OCI-LY7 (cell line): Measurements from ENCODE around the gene LOXHD1. TPM values are rescaled to one million over a fixed set of nuclear protein-coding genes. Genes with fewer than 3 reads are reported as not detected.

ENCODE experiments used
- BruUV-seq: library from RNA; stranded (reverse); fragments of 400-500 nt; replicated peaks from 2 replicates; lab custom pipeline; 2021; lab: Mats Ljungman, UMichigan
- CTCF ChIA-PET: fragments of 300-600 bp; sonication (Branson Sonifier 250); formaldehyde crosslinking; loops from one replicate; lab custom pipeline; 2022; ENCODE audit warnings: antibody characterized with exemption; ENCODE audit not compliant: unreplicated experiment; lab: Charles Lee
- POLR2A ChIA-PET: fragments of 300-600 bp; sonication (Branson Sonifier 250); formaldehyde crosslinking; loops from one replicate; lab custom pipeline; 2022; ENCODE audit warnings: antibody characterized with exemption; lab: Charles Lee
- DNase-seq: peaks from one replicate; pipeline ENCODE4 v3.0.0-alpha.2; 2015; ENCODE audit warnings: low spot score
- H2AFZ ChIP-seq: fragments of 200-600 bp; sonication (generic), shearing (Covaris generic); 2 replicates; pipeline ENCODE4 v1.6.1; 2014; ENCODE audit warnings: mild to moderate bottlenecking, antibody characterized with exemption, low read length, moderate library complexity
- H3K27ac ChIP-seq: fragments of 200-600 bp; sonication (generic); 2 replicates; pipeline ENCODE4 v1.5.1; 2014; ENCODE audit warnings: mixed run types, low read depth, mild to moderate bottlenecking, moderate library complexity, low read length, inconsistent platforms; ENCODE audit not compliant: poor library complexity, severe bottlenecking
- H3K36me3 ChIP-seq: fragments of 200-600 bp; sonication (generic); 2 replicates; pipeline ENCODE4 v1.6.1; 2014; ENCODE audit warnings: mild to moderate bottlenecking, antibody characterized with exemption, low read length, moderate library complexity, mixed read lengths; ENCODE audit not compliant: insufficient read depth
- H3K4me1 ChIP-seq: fragments of 200-600 bp; sonication (generic); 2 replicates; pipeline ENCODE4 v1.5.1; 2014; ENCODE audit warnings: mild to moderate bottlenecking, low read length; ENCODE audit not compliant: insufficient read depth, poor library complexity, severe bottlenecking
- H3K4me2 ChIP-seq: fragments of 200-600 bp; sonication (generic); 2 replicates; pipeline ENCODE4 v1.6.1; 2014; ENCODE audit warnings: mild to moderate bottlenecking, low read length
- H3K4me3 ChIP-seq: fragments of 200-600 bp; sonication (generic); 2 replicates; pipeline ENCODE4 v1.5.1; 2014; ENCODE audit warnings: mild to moderate bottlenecking, low read depth, low read length; ENCODE audit not compliant: poor library complexity, severe bottlenecking
- H3K79me2 ChIP-seq: fragments of 200-600 bp; sonication (generic); 2 replicates; pipeline ENCODE4 v1.6.1; 2016; ENCODE audit warnings: low read depth, mild to moderate bottlenecking, low read length, moderate library complexity, mixed read lengths; ENCODE audit not compliant: insufficient read depth
- H3K9me2 ChIP-seq: fragments of 200-600 bp; sonication (generic); 2 replicates; pipeline ENCODE4 v1.6.1; 2016; ENCODE audit warnings: mild to moderate bottlenecking, low read length, mixed read lengths; ENCODE audit not compliant: insufficient read depth
- H3K9me3 ChIP-seq: fragments of 200-600 bp; sonication (generic); 2 replicates; pipeline ENCODE4 v1.6.1; 2014; ENCODE audit warnings: mild to moderate bottlenecking, mixed run types, low read length, mixed read lengths
- H4K20me1 ChIP-seq: fragments of 200-600 bp; sonication (generic); 2 replicates; pipeline ENCODE4 v1.6.1; 2014; ENCODE audit warnings: mild to moderate bottlenecking, antibody characterized with exemption, low read length, moderate library complexity, mixed read lengths; ENCODE audit not compliant: insufficient read depth
- CTCF ChIP-seq: fragments of 200-600 bp; sonication (generic); conservative IDR thresholded peaks from 2 replicates; pipeline ENCODE4 v1.5.1; 2014; ENCODE audit warnings: mild to moderate bottlenecking, antibody characterized with exemption, low read length, moderate library complexity, mixed read lengths
- EZH2phosphoT487 ChIP-seq: fragments of 200-600 bp; sonication (generic); IDR thresholded peaks from 2 replicates; pipeline ENCODE4 v1.6.1; 2018; ENCODE audit warnings: low read depth, borderline replicate concordance, mild to moderate bottlenecking, mixed run types, antibody characterized with exemption, low read length, moderate library complexity, mixed read lengths
- intact Hi-C: fragments of 100-400 bp; cut with micrococcal nuclease; formaldehyde crosslinking; loops from one replicate; pipeline ENCODE4 v1.10.0; 2022; ENCODE audit not compliant: unreplicated experiment
- total RNA-seq, 2 experiments: library from RNA; depleted of rRNA in 1 of 2; stranded (reverse); fragments of >200 nt in 1 of 2; shearing (Covaris generic) in 1 of 2; gene quantifications; 2 replicates each; pipeline ENCODE4 v1.2.3, GENCODE V29; 2014 to 2022

The LOXHD1 gene
- total RNA-seq, 2 experiments from 2014 or later: not detected

DNA sequence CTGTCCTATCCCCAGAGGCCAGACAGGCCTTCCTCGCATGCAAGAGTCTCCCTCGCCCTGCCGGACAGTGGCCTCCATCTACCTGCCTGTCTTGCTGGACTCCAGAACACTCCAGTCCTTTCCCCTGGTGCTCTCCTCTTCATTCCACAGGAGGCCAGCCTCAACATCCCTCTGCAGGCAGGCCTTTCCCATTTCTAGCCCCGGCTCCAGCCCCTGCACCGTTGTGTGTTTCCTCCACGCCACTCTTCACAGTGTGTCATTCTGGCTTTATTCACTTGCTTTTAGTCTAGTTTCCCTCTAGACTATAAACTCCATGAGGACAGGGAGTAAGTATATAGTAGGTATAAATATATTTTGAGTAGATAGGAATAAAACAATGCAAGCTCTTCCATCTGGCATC is 81.2 kb downstream of the LOXHD1 start:
- Histone ChIP-seq H4K20me1 (no peaks in the 10 kb centered on the region), H3K4me3 (no peak overlapping the region), H3K36me3 (no peaks in the 10 kb centered on the region), H3K27ac (no peak overlapping the region), H3K4me2 (no peak overlapping the region), H3K79me2 (no peaks in the 10 kb centered on the region), H3K9me2 (no peaks in the 10 kb centered on the region), H2AFZ (no peak overlapping the region), H3K4me1 (no peaks in the 10 kb centered on the region), H3K9me3 (no peaks in the 10 kb centered on the region)
- CTCF ChIA-PET: no interaction called here
- intact Hi-C loops: no loop called here
- no peak for DNase-seq
- no TSS peak for BruUV-seq
- POLR2A ChIA-PET: no interaction called here
- TF ChIP-seq CTCF (no peak), EZH2phosphoT487 (no peak)

DNA sequence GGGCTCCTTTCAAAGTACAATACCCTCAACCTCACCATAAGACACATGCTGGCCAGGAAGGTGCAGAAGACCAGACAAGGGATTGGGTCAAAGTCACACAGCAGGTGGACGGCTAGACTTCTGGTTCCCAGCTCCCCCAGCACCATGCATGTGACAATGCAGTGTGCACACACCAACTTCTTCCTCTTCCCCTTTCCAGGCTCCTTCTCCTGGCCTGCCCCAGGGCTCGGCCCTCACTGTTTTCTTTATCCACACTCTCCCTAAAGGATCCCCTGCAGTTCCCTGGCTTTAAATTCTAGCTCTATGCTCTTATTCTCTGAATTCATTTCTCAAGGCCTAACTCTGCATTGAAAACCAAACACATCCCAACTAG is 82.3 kb downstream of the LOXHD1 start:
- no peaks in the 10 kb centered on the region for H3K9me3 ChIP-seq
- TF ChIP-seq CTCF (no peak), EZH2phosphoT487 (no peak)
- no peak overlapping the region for H2AFZ ChIP-seq
- ChIA-PET POLR2A (no interaction called here), CTCF (no interaction called here)
- no peak overlapping the region for H3K27ac ChIP-seq
- H3K4me3 ChIP-seq: no peak overlapping the region
- no peaks in the 10 kb centered on the region for H3K4me1 ChIP-seq
- no peaks in the 10 kb centered on the region for H3K9me2 ChIP-seq
- intact Hi-C loops: no loop called here
- H3K36me3 ChIP-seq: no peaks in the 10 kb centered on the region
- H3K4me2 ChIP-seq: no peak overlapping the region
- no peaks in the 10 kb centered on the region for H4K20me1 ChIP-seq
- DNase-seq: no peak
- no TSS peak for BruUV-seq
- H3K79me2 ChIP-seq: no peaks in the 10 kb centered on the region

DNA sequence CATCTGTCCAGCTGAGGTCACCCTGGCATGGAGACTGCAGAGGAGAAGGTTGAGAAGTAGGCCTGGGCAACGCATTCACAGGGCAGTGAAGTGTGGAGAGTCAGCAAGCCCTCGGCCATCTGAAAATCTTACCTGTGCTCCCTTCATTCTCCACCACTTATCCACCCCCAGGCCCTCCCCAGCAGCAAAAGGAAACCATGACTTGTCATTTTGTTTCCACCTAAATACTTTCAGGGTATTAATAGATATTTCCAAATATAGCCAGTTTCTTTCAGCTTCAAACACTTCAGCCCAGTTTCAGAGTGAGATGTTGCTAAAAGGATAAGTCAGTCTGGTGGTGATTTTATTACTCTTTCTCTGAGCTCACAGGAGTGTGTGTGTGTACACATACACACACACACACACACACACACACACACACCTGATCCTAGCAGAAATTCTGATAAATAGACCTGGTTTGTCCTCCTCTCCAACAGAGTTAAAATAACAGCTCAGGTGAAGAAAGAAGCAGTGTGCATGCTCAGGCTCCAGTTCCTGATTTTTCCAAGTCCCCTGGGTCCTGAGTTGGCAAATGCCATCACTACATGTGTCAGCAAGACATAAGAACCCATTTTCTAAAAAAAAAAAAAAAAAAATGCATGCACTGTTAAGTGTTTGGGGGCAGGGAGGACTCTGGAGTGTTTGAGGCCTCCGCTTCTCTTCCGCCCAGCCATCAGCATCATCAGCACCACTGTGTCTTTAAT is 82.8 kb downstream of the LOXHD1 start:
- ChIA-PET POLR2A (no interaction called here), CTCF (no interaction called here)
- Histone ChIP-seq H3K9me2 (no peaks in the 10 kb centered on the region), H3K9me3 (no peaks in the 10 kb centered on the region), H3K27ac (no peak overlapping the region), H3K79me2 (no peaks in the 10 kb centered on the region), H3K4me1 (no peaks in the 10 kb centered on the region), H3K4me3 (no peak overlapping the region), H4K20me1 (no peaks in the 10 kb centered on the region), H3K4me2 (no peak overlapping the region), H2AFZ (no peak overlapping the region), H3K36me3 (no peaks in the 10 kb centered on the region)
- no peak for DNase-seq
- no TSS peak for BruUV-seq
- intact Hi-C loops: no loop called here
- TF ChIP-seq CTCF (no peak), EZH2phosphoT487 (no peak)
